ENCODE measurements around the gene ANGEL1.

ANGEL1 gene

GRCh38 chr14:76754586-76754985 is 58.1 kb downstream of the ANGEL1 start:
- H3K36me3 Mint-ChIP-seq (ENCODE audit: low read depth), result no peaks in the 10 kb centered on the region

GRCh38 chr14:76753541-76754198 is 59.0 kb downstream of the ANGEL1 start:
- no peaks in the 10 kb centered on the region for H3K36me3 Mint-ChIP-seq (ENCODE audit: low read depth)
- peaks cover 12% of the 10 kb centered on the region for H3K4me1 Mint-ChIP-seq
- DNase-seq, result no peak
- peaks cover 18% of the 10 kb centered on the region for H3K27me3 Mint-ChIP-seq (ENCODE audit: low read depth, poor library complexity)
- H3K27ac Mint-ChIP-seq, result no peak overlapping the region
- TF ChIP-seq CTCF (IDR thresholded peaks at IDR 0.05), result no peak
- peaks cover 15% of the 10 kb centered on the region for H3K9me3 Mint-ChIP-seq
- no peak overlapping the region for H3K4me3 Mint-ChIP-seq

More at GRCh38 chr14:76754586-76754985, 58.1 kb downstream of the ANGEL1 start:
- Mint-ChIP-seq H3K9me3 (peaks cover 9% of the 10 kb centered on the region), H3K4me1 (peaks cover 12% of the 10 kb centered on the region), H3K27me3 (ENCODE audit: low read depth, poor library complexity) (peaks cover 22% of the 10 kb centered on the region), H3K27ac (no peak overlapping the region), H3K4me3 (no peak overlapping the region)
- no peak for TF ChIP-seq CTCF (IDR thresholded peaks at IDR 0.05)
- no peak for DNase-seq

DNA sequence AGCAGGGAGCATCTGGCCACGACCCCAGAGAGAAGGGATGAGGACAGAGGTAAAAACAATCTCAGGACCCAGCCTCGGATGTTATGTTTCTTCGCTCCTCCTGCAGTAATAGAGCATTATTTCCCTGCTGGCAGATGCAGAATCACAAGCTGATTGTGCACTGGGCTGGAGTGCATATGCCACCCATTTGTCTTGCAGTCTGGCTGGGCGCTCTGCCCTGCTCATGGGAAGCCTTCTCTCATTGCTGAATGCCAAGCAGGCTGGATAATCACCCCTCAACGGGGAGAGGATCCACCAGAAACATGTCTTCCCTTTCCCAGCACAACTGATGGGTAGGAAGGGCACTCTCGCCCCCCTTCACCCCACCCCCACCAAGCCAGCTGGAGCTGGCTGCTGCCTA is 59.9 kb downstream of the ANGEL1 start:
- H3K27ac Mint-ChIP-seq, result no peak overlapping the region
- DNase-seq, result no peak
- peaks cover 12% of the 10 kb centered on the region for H3K4me1 Mint-ChIP-seq
- peaks cover 17% of the 10 kb centered on the region for H3K27me3 Mint-ChIP-seq (ENCODE audit: low read depth, poor library complexity)
- no peak for TF ChIP-seq CTCF (IDR thresholded peaks at IDR 0.05)
- peaks cover 19% of the 10 kb centered on the region for H3K9me3 Mint-ChIP-seq
- no peak overlapping the region for H3K4me3 Mint-ChIP-seq
- no peaks in the 10 kb centered on the region for H3K36me3 Mint-ChIP-seq (ENCODE audit: low read depth)

DNA sequence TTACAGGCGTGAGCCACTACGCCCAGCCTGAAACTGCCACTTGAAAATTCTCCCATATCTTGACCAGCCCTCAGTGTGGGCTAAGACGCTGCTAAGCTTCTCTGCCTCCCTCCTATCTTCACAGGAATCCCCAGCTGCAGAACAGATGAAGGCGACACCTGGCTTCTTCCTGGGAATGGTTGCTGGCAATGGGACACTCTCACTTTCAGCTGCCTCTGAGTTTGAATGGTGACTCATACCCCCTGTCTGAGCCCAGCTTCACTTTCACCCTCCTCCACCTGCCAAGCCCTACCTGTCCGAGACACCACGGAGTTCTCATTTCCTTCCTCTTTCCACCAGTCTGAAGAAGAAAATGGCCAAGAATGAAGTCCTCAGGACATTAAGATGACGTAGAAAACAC is 69.7 kb downstream of the ANGEL1 start:
- no peak overlapping the region for H3K27ac Mint-ChIP-seq
- no peak for DNase-seq
- peaks cover 33% of the 10 kb centered on the region for H3K36me3 Mint-ChIP-seq (ENCODE audit: low read depth)
- H3K4me3 Mint-ChIP-seq, result no peak overlapping the region
- H3K27me3 Mint-ChIP-seq (ENCODE audit: low read depth, poor library complexity), result peaks cover 15% of the 10 kb centered on the region
- no peak for TF ChIP-seq CTCF (IDR thresholded peaks at IDR 0.05)
- H3K9me3 Mint-ChIP-seq, result peaks cover 90% of the 10 kb centered on the region
- no peaks in the 10 kb centered on the region for H3K4me1 Mint-ChIP-seq

GRCh38 chr14:76742185-76742584 is 70.5 kb downstream of the ANGEL1 start:
- H3K36me3 Mint-ChIP-seq (ENCODE audit: low read depth), result peaks cover 33% of the 10 kb centered on the region
- no peak for DNase-seq
- H3K4me1 Mint-ChIP-seq, result no peaks in the 10 kb centered on the region
- no peak overlapping the region for H3K4me3 Mint-ChIP-seq
- H3K9me3 Mint-ChIP-seq, result peaks cover 92% of the 10 kb centered on the region
- no peak overlapping the region for H3K27ac Mint-ChIP-seq
- no peak for TF ChIP-seq CTCF (IDR thresholded peaks at IDR 0.05)
- peaks cover 18% of the 10 kb centered on the region for H3K27me3 Mint-ChIP-seq (ENCODE audit: low read depth, poor library complexity)

GRCh38 chr14:76741074-76741473 is 71.6 kb downstream of the ANGEL1 start:
- Mint-ChIP-seq H3K4me1 (no peaks in the 10 kb centered on the region), H3K27me3 (ENCODE audit: low read depth, poor library complexity) (peaks cover 18% of the 10 kb centered on the region), H3K36me3 (ENCODE audit: low read depth) (peaks cover 33% of the 10 kb centered on the region), H3K9me3 (peaks cover 97% of the 10 kb centered on the region), H3K4me3 (no peak overlapping the region), H3K27ac (no peak overlapping the region)
- no peak for TF ChIP-seq CTCF (IDR thresholded peaks at IDR 0.05)
- no peak for DNase-seq
